Liver (tissue), 9 donors: ENCODE measurements around the gene CSF1. TPM values are rescaled to one million over a fixed set of nuclear protein-coding genes. Genes with fewer than 3 reads are reported as not detected.

Experiments used
- DNase-seq: peaks from one replicate; pipeline ENCODE4 v3.0.0-alpha.2; 2017; ENCODE audit warnings: low spot score
- H3K27ac ChIP-seq, 2 donors: one replicate each; pipeline ENCODE4 v1.7.0; 2013; ENCODE audit warnings: inconsistent platforms in 2 of 2, low read length in 2 of 2, control low read depth in 1 of 2, low read depth in 1 of 2, mild to moderate bottlenecking in 1 of 2
- H3K27me3 ChIP-seq, 4 donors: one replicate each; pipeline versions ENCODE4 v1.6.1 to v1.7.0; 2013; ENCODE audit warnings: low read length in 3 of 4, inconsistent platforms in 1 of 4, mild to moderate bottlenecking in 1 of 4, moderate library complexity in 1 of 4; ENCODE audit not compliant: control insufficient read depth in 4 of 4, insufficient read depth in 4 of 4
- H3K36me3 ChIP-seq, 4 donors: one replicate each; pipeline versions ENCODE4 v1.6.1 to v1.7.0; 2013; ENCODE audit warnings: low read length in 3 of 4, mild to moderate bottlenecking in 3 of 4, low read depth in 1 of 4, moderate library complexity in 1 of 4; ENCODE audit not compliant: control insufficient read depth in 4 of 4, insufficient read depth in 3 of 4
- H3K4me1 ChIP-seq, 4 donors: one replicate each; pipeline versions ENCODE4 v1.6.1 to v1.7.0; 2013; ENCODE audit warnings: low read length in 3 of 4, mild to moderate bottlenecking in 3 of 4, moderate library complexity in 1 of 4; ENCODE audit not compliant: control insufficient read depth in 4 of 4, insufficient read depth in 4 of 4
- H3K4me3 ChIP-seq, 3 donors: one replicate each; pipeline versions ENCODE4 v1.6.1 to v1.7.0; 2013; ENCODE audit warnings: low read length in 3 of 3, control low read depth in 1 of 3, low read depth in 1 of 3, mild to moderate bottlenecking in 1 of 3
- H3K9ac ChIP-seq, 2 donors: one replicate each; pipeline ENCODE4 v1.7.0; 2013; ENCODE audit warnings: low read length in 2 of 2, mild to moderate bottlenecking in 2 of 2, moderate library complexity in 2 of 2, control low read depth in 1 of 2, low read depth in 1 of 2
- H3K9me3 ChIP-seq, 4 donors: one replicate each; pipeline versions ENCODE4 v1.6.1 to v1.7.0; 2013; ENCODE audit warnings: low read length in 3 of 4; ENCODE audit not compliant: control insufficient read depth in 4 of 4
- ATF3 ChIP-seq: IDR thresholded peaks from 2 replicates; pipeline ENCODE4 v1.6.1; 2016; ENCODE audit warnings: antibody characterized with exemption
- CTCF ChIP-seq: fragments of 150-350 bp; IDR thresholded peaks from 2 replicates; pipeline ENCODE4 v1.5.1; 2017; ENCODE audit warnings: improper control_type of control experiment, low read depth, low read length; ENCODE audit not compliant: missing input control
- EGR1 ChIP-seq, 2 donors: IDR thresholded peaks; 2 replicates each; pipeline ENCODE4 v1.6.1; 2016 to 2018; ENCODE audit warnings: antibody characterized with exemption in 2 of 2, low read depth in 2 of 2
- FOXA1 ChIP-seq: IDR thresholded peaks from 2 replicates; pipeline ENCODE4 v1.6.1; 2016; ENCODE audit warnings: antibody characterized with exemption
- FOXA2 ChIP-seq: IDR thresholded peaks from 2 replicates; pipeline ENCODE4 v1.6.1; 2016; ENCODE audit warnings: antibody characterized with exemption
- GABPA ChIP-seq, 2 donors: IDR thresholded peaks in 1 of 2; conservative IDR thresholded peaks in 1 of 2; 2 replicates each; pipeline ENCODE4 v1.6.1; 2016; ENCODE audit warnings: antibody characterized with exemption in 2 of 2, mild to moderate bottlenecking in 1 of 2, moderate library complexity in 1 of 2
- HNF4A ChIP-seq, 2 donors: conservative IDR thresholded peaks; 2 replicates each; pipeline ENCODE4 v1.6.1; 2016; ENCODE audit warnings: antibody characterized with exemption in 2 of 2, mild to moderate bottlenecking in 2 of 2
- HNF4G ChIP-seq: IDR thresholded peaks from 2 replicates; pipeline ENCODE4 v1.6.1; 2016; ENCODE audit warnings: antibody characterized with exemption
- JUND ChIP-seq, 2 donors: IDR thresholded peaks; 2 replicates each; pipeline ENCODE4 v1.6.1; 2016; ENCODE audit warnings: antibody characterized with exemption in 2 of 2
- NR2F2 ChIP-seq: IDR thresholded peaks from 2 replicates; pipeline ENCODE4 v1.6.1; 2016; ENCODE audit warnings: antibody characterized with exemption
- RAD21 ChIP-seq, 2 donors: IDR thresholded peaks; 2 replicates each; pipeline ENCODE4 v1.6.1; 2016; ENCODE audit warnings: antibody characterized with exemption in 2 of 2, mild to moderate bottlenecking in 2 of 2
- REST ChIP-seq: IDR thresholded peaks from 2 replicates; pipeline ENCODE4 v1.6.1; 2016; ENCODE audit warnings: antibody characterized with exemption, mild to moderate bottlenecking
- RXRA ChIP-seq, 2 donors: IDR thresholded peaks; 2 replicates each; pipeline ENCODE4 v1.6.1; 2017 to 2018; ENCODE audit warnings: antibody characterized with exemption in 2 of 2, mild to moderate bottlenecking in 1 of 2
- SP1 ChIP-seq: IDR thresholded peaks from 2 replicates; pipeline ENCODE4 v1.6.1; 2018; ENCODE audit warnings: antibody characterized with exemption, mild to moderate bottlenecking
- TAF1 ChIP-seq: conservative IDR thresholded peaks from 2 replicates; pipeline ENCODE4 v1.6.1; 2016; ENCODE audit warnings: antibody characterized with exemption, mild to moderate bottlenecking
- YY1 ChIP-seq: IDR thresholded peaks from 2 replicates; pipeline ENCODE4 v1.6.1; 2016; ENCODE audit warnings: antibody characterized with exemption, mild to moderate bottlenecking
- WGBS: extraction: QIAGEN DNeasy Blood & Tissue Kit; methylation state at CpG from one replicate; pipeline ENCODE4 v1.1.7; 2013; 5-methylcytosine and 5-hydroxymethylcytosine counted together
- polyA plus RNA-seq, 2 donors: library from polyadenylated mRNA; stranded (reverse) in 1 of 2; unstranded in 1 of 2; fragments of 200-250 nt in 1 of 2; fragments of >200 nt in 1 of 2; fragmentation: Nextera tagmentation in 1 of 2; extraction: Ambion mirVana in 1 of 2; gene quantifications; one replicate each; pipeline versions ENCODE4 v1.2.1 to v1.2.3, GENCODE V29; 2013 to 2015
- total RNA-seq, 2 donors: library from RNA; depleted of rRNA; stranded (reverse); fragments of >200 nt; gene quantifications; one replicate each; pipeline ENCODE4 v1.2.3, GENCODE V29; 2014
- TF ChIP-seq, protein P1 (sequence below): IDR thresholded peaks from 2 replicates; pipeline ENCODE4 v1.6.1; 2016; ENCODE audit warnings: antibody characterized with exemption
- TF ChIP-seq, protein P2 (sequence below): IDR thresholded peaks from 2 replicates; pipeline ENCODE4 v1.6.1; 2016; ENCODE audit warnings: antibody characterized with exemption
- donor health status: healthy.
- donor health status: healthy.
- donor health status: healthy.
- donor health status: healthy.
- donor health status: healthy.

The CSF1 gene
- total and polyA plus RNA-seq, 4 donors, result 6.3 to 15.2 (median 11.3) TPM

- H3K4me1 ChIP-seq, result peaks cover 4 to 34% (median 19%) of the 10 kb centered on the region in 4 donors
- no peaks in the 10 kb centered on the region for H3K9me3 ChIP-seq
- no peak overlapping the region for H3K27ac ChIP-seq
- TF ChIP-seq HNF4A (conservative IDR thresholded peaks at IDR 0.05) (no peak), YY1 (no peak), RXRA (IDR thresholded peaks at IDR 0.05) (no peak), RAD21 (IDR thresholded peaks at IDR 0.05) (no peak), NR2F2 (no peak), EGR1 (IDR thresholded peaks at IDR 0.05; ENCODE audit: low read depth in 2 of 2) (no peak), TAF1 (no peak)
- TF ChIP-seq, protein P1, sequence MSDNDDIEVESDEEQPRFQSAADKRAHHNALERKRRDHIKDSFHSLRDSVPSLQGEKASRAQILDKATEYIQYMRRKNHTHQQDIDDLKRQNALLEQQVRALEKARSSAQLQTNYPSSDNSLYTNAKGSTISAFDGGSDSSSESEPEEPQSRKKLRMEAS, result no peak
- H3K36me3 ChIP-seq, result peaks cover 4 to 40% (median 29%) of the 10 kb centered on the region in 4 donors
- no peak for DNase-seq
- no peak overlapping the region for H3K4me3 ChIP-seq
- H3K27me3 ChIP-seq, result no peaks in the 10 kb centered on the region
- WGBS, result 88% methylated on average over 6 of the region's 6 CpGs
- no peak overlapping the region for H3K9ac ChIP-seq
Measured at GRCh38 chr1:109914587-109915240, 4.1 kb downstream of the CSF1 start.

DNA sequence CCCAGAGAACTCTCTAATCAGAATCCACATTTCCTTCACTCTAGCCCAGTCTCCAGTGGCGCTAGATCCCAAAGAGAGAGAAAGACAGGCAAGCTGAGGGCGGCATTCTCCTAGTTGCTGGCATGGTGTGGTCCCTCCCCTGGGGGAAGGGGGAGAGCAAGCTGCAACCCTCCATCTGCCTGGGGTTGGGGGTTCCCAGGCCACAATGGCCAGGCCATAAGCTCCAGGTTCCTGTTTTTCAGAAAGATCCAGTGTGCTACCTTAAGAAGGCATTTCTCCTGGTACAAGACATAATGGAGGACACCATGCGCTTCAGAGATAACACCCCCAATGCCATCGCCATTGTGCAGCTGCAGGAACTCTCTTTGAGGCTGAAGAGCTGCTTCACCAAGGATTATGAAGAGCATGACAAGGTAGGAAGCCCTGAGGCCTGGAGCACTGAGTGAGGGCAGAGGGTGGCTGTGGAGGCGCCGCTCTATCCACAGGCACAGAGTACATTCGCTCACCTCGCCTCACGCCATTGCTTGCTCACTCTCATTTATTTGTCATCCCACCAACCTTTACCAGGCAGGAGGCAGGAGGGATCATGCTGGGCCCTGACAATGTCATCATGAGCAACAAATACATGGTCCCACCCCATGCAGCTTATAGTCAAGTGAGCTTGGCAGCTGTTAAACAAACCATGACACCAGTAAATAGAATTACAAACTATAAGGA lies 6.6 kb downstream of the CSF1 start:
- Histone ChIP-seq H3K27ac (no peak overlapping the region), H3K9me3 (no peaks in the 10 kb centered on the region), H3K4me1 (peaks cover 2 to 24% (median 12%) of the 10 kb centered on the region in 4 donors), H3K27me3 (no peaks in the 10 kb centered on the region), H3K36me3 (peaks cover 8 to 61% (median 45%) of the 10 kb centered on the region in 4 donors), H3K9ac (no peak overlapping the region), H3K4me3 (no peak overlapping the region)
- no peak for DNase-seq
- TF ChIP-seq FOXA1 (no peak), EGR1 (IDR thresholded peaks at IDR 0.05; ENCODE audit: low read depth in 2 of 2) (no peak), TAF1 (no peak), RAD21 (IDR thresholded peaks at IDR 0.05) (no peak), CTCF (no peak), ATF3 (no peak), SP1 (no peak), HNF4A (conservative IDR thresholded peaks at IDR 0.05) (no peak), NR2F2 (no peak), REST (no peak), JUND (IDR thresholded peaks at IDR 0.05) (no peak), GABPA (IDR thresholded peaks at IDR 0.05 in 1 of 2, conservative IDR thresholded peaks at IDR 0.05 in 1 of 2) (no peak), FOXA2 (no peak), HNF4G (no peak), RXRA (IDR thresholded peaks at IDR 0.05) (no peak), YY1 (no peak)
- TF ChIP-seq, protein P1, result no peak
- TF ChIP-seq, protein P2, sequence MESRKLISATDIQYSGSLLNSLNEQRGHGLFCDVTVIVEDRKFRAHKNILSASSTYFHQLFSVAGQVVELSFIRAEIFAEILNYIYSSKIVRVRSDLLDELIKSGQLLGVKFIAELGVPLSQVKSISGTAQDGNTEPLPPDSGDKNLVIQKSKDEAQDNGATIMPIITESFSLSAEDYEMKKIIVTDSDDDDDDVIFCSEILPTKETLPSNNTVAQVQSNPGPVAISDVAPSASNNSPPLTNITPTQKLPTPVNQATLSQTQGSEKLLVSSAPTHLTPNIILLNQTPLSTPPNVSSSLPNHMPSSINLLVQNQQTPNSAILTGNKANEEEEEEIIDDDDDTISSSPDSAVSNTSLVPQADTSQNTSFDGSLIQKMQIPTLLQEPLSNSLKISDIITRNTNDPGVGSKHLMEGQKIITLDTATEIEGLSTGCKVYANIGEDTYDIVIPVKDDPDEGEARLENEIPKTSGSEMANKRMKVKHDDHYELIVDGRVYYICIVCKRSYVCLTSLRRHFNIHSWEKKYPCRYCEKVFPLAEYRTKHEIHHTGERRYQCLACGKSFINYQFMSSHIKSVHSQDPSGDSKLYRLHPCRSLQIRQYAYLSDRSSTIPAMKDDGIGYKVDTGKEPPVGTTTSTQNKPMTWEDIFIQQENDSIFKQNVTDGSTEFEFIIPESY, result no peak
- WGBS, result 90% methylated on average over 9 of the region's 9 CpGs
